Kidney (tissue), 14 donors: Measurements from ENCODE around the gene ZNF865. TPM values are rescaled to one million over a fixed set of nuclear protein-coding genes. Genes with fewer than 3 reads are reported as not detected.

Source experiments
- DNase-seq, 5 donors: peaks; one replicate each; pipeline ENCODE4 v3.0.0-alpha.2; 2013 to 2020
- FAIRE-seq: peaks from 2 replicates; lab custom pipeline; 2012; peaks lifted over from hg19 to GRCh38; lab: Jason Lieb, UNC
- H3K27ac ChIP-seq, 2 donors: one replicate each; pipeline ENCODE4 v1.7.0; 2013; ENCODE audit warnings: low read depth in 2 of 2, low read length in 2 of 2, inconsistent platforms in 1 of 2
- H3K27me3 ChIP-seq: one replicate; pipeline ENCODE4 v1.7.1; 2013; ENCODE audit warnings: low read length, inconsistent platforms; ENCODE audit not compliant: control insufficient read depth, insufficient read depth
- H3K36me3 ChIP-seq, 3 donors: one replicate each; pipeline versions ENCODE4 v1.7.0 to v1.7.1; 2013; ENCODE audit warnings: low read length in 3 of 3, control low read depth in 1 of 3, inconsistent platforms in 1 of 3; ENCODE audit not compliant: insufficient read depth in 3 of 3, control insufficient read depth in 2 of 3
- H3K4me1 ChIP-seq, 3 donors: one replicate each; pipeline versions ENCODE4 v1.7.0 to v1.7.1; 2013; ENCODE audit warnings: low read length in 3 of 3, inconsistent platforms in 1 of 3, low read depth in 1 of 3; ENCODE audit not compliant: control insufficient read depth in 2 of 3, insufficient read depth in 2 of 3
- H3K4me3 ChIP-seq, 3 donors: one replicate each; pipeline versions ENCODE4 v1.7.0 to v1.8.1; 2013; ENCODE audit warnings: low read length in 3 of 3, control low read depth in 1 of 3, inconsistent platforms in 1 of 3
- H3K9ac ChIP-seq, 3 donors: one replicate each; pipeline versions ENCODE4 v1.7.0 to v1.7.1; 2013; ENCODE audit warnings: low read length in 3 of 3, control low read depth in 1 of 3, inconsistent platforms in 1 of 3
- H3K9me3 ChIP-seq, 3 donors: one replicate each; pipeline versions ENCODE4 v1.7.0 to v1.7.1; 2013; ENCODE audit warnings: low read length in 3 of 3, control low read depth in 1 of 3, inconsistent platforms in 1 of 3; ENCODE audit not compliant: control insufficient read depth in 2 of 3, insufficient read depth in 1 of 3
- intact Hi-C: fragments of 100-400 bp; cut with DNase I; formaldehyde crosslinking; loops from one replicate; pipeline ENCODE4 v1.11.1; 2022
- polyA plus RNA-seq: library from polyadenylated mRNA; stranded (reverse); fragments of 350-450 nt; fragmentation: Illumina TruSeq; extraction: RNeasy Lipid Tissue Mini Kit (QIAGEN cat#74804); gene quantifications from one replicate; pipeline ENCODE4 v1.2.3, GENCODE V29; 2014; ENCODE audit warnings: low read depth, low replicate concordance; ENCODE audit not compliant: insufficient read depth
- total RNA-seq: library from RNA; stranded (reverse); fragmentation: NEBNext Ultra II Directional; extraction: Animal tissue kit (Norgen Biotek cat#: 25700); gene quantifications from one replicate; pipeline ENCODE4 v1.2.1, GENCODE V29; 2021
- TF ChIP-seq, protein P1 (sequence below): IDR thresholded peaks from 3 replicates; pipeline ENCODE4 v1.5.1; 2012; ENCODE audit warnings: mild to moderate bottlenecking, moderate library complexity, borderline replicate concordance; ENCODE audit not compliant: insufficient read depth; ENCODE audit errors: extremely low read depth
- donor health status: control.
- donor health status: control.
- donor health status: control.
- donor health status: control.
- donor health status: control.
- donor health status: DM: yes; HTN: yes; CAD: no.
- donor health status: Normal renal cell carcinoma (clear cell type).

Gene ZNF865
- total and polyA plus RNA-seq, 2 donors from 2014 or later = 5.8 to 17.4 TPM

DNA sequence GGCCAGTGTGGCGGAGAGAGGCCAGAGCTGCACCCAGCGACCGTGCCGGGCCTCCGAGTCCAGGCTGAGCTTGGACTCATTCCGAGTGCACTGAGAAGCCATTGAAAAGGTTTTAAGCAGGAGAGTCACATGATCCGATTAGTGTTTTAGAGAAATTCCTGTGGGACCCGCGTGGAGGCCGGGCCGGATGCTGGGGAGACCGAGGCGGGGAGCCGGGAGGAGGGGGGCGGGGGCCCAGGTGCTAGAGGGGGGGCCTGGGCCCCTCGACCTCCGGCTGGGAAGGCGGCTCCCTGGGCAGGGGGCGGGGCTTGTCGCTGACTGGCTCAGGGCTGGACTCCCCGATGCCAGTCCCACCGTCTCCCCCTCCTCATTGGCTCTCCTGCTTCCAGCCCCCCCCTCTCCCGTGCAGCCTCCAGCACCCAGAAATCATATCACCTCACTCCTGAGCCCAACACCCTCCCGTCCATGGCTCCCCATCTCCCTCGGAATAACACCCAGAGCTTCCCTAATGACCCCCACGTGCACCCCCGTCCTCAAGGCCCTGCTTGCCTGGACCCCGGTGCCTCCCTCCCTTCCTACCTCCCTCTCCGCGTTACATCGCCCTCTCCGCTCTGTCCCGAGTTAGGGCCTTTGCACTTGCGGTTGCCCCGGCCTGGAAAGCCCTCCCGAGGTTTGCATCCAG is 19.6 kb upstream of the ZNF865 start:
- H3K4me1 ChIP-seq = peaks cover 3 to 18% (median 12%) of the 10 kb centered on the region in 3 donors
- H3K9me3 ChIP-seq = no peaks in the 10 kb centered on the region
- H3K27ac ChIP-seq = peak overlapping the region; percentile 54 to 68
- no peaks in the 10 kb centered on the region for H3K36me3 ChIP-seq
- intact Hi-C loops = no loop called here
- FAIRE-seq (no peak), DNase-seq (peak; percentile 94 to 97 (median 95))
- no peaks in the 10 kb centered on the region for H3K27me3 ChIP-seq
- H3K9ac ChIP-seq = peak overlapping the region in 1 of 3 donors; percentile 15
- H3K4me3 ChIP-seq = peak overlapping the region; percentile 54 to 63 (median 57)
- TF ChIP-seq, protein P1, sequence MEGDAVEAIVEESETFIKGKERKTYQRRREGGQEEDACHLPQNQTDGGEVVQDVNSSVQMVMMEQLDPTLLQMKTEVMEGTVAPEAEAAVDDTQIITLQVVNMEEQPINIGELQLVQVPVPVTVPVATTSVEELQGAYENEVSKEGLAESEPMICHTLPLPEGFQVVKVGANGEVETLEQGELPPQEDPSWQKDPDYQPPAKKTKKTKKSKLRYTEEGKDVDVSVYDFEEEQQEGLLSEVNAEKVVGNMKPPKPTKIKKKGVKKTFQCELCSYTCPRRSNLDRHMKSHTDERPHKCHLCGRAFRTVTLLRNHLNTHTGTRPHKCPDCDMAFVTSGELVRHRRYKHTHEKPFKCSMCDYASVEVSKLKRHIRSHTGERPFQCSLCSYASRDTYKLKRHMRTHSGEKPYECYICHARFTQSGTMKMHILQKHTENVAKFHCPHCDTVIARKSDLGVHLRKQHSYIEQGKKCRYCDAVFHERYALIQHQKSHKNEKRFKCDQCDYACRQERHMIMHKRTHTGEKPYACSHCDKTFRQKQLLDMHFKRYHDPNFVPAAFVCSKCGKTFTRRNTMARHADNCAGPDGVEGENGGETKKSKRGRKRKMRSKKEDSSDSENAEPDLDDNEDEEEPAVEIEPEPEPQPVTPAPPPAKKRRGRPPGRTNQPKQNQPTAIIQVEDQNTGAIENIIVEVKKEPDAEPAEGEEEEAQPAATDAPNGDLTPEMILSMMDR = no peak

DNA sequence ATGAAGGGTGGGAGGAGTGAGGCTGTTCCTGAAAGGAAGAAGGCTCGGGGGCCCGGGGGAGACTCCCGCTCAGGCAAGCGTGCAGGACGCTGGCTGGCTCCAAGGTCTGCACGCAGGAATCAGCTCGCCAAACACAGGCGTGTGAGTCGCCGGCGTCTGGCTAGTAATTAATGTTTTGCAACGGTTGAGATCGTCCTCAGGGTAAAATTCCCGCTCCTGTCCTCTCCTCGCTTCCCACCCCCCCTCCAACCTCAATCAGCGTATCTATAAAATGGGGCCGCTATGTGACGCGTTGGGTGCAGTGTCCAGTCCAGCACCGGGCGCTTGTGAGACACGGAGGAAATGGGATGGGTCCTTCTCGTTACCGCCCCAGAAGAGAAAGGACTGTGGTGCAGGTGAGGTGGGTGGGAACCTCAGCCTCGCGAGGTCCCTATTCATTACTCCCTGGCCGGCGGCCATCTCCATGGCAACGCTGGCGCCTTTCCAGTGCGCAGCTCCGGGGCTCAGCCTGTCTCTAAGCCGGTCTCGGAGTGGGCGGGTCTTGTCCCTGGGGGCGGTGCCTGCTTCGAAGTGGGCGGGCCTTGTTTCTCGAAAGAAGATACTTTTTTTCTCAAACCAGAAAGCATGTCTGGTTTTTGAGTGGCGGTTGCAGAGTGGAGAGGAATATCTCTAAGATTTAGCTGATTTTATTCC is 18.3 kb upstream of the ZNF865 start:
- H3K27ac ChIP-seq = peak overlapping the region; percentile 23 to 69

DNA sequence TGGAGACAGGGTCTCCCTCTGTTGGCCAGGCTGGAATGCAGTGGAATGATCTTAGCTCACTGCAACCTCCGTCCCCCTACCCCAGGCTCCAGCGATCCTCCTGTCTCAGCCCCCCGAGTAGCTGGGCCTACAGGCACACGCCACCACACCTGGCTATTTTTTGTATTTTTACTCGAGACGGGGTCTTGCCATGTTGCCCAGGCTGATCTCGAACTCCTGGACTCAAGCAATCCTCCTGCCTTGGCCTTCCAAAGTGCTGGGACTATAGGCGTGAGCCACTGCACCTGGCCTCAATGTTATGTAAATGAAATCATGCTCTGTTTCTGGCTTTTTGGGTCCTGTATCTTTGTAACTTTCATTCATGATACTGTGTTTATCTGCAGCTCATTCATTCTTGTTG is 16.7 kb upstream of the ZNF865 start:
- Histone ChIP-seq H3K36me3 (no peaks in the 10 kb centered on the region), H3K9me3 (no peaks in the 10 kb centered on the region), H3K27ac (no peak overlapping the region), H3K9ac (no peak overlapping the region), H3K4me3 (no peak overlapping the region), H3K4me1 (peaks cover 0 to 10% (median 6%) of the 10 kb centered on the region in 3 donors), H3K27me3 (no peaks in the 10 kb centered on the region)
- DNase-seq = no peak
- FAIRE-seq = no peak
- TF ChIP-seq, protein P1 = no peak
- intact Hi-C loops = no loop called here

More for the DNA sequence above, 18.3 kb upstream of the ZNF865 start:
- Histone ChIP-seq H3K4me1 (peaks cover 0 to 10% (median 6%) of the 10 kb centered on the region in 3 donors), H3K4me3 (peak overlapping the region; percentile 28 to 64 (median 41)), H3K9me3 (no peaks in the 10 kb centered on the region), H3K9ac (peak overlapping the region in 2 of 3 donors; percentile 10 to 58), H3K36me3 (no peaks in the 10 kb centered on the region), H3K27me3 (no peaks in the 10 kb centered on the region)
- FAIRE-seq (peak; percentile 97), DNase-seq (peak; percentile 98 to 99 (median 99))
- intact Hi-C loops = no loop called here
- TF ChIP-seq, protein P1 = no peak
